HG03196 (cell line): ENCODE results near the gene PDE4D.
"Not testable (repeated sequence)": the region's sequence is repeated elsewhere in the genome, so short reads cannot be mapped to it uniquely, and the experiment has no call there.

Experiments
- ATAC-seq: cut with Tn5 transposase; IDR thresholded peaks from one replicate; pipeline ENCODE4 v1.9.1; 2021; ENCODE audit not compliant: unreplicated experiment

Gene PDE4D

DNA sequence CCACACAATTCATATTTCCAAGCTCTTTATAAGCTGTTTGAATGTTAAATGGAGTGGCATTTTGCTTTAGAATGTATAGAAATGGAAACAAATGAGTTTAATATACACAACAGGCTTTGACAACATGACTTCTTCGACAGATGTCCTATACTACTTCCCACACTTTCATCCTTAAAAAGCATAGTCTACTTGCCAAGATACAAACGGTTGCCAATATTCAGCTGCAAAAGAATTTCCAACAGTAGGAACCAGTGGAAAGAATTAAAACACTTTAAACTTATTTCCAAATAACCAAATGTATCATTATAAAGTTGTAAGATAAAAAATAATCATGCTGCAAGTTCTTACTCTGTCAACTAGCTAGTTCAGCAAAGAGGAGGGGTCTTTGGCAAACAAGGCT is 456.4 kb downstream of the PDE4D start:
- no peak for ATAC-seq

DNA sequence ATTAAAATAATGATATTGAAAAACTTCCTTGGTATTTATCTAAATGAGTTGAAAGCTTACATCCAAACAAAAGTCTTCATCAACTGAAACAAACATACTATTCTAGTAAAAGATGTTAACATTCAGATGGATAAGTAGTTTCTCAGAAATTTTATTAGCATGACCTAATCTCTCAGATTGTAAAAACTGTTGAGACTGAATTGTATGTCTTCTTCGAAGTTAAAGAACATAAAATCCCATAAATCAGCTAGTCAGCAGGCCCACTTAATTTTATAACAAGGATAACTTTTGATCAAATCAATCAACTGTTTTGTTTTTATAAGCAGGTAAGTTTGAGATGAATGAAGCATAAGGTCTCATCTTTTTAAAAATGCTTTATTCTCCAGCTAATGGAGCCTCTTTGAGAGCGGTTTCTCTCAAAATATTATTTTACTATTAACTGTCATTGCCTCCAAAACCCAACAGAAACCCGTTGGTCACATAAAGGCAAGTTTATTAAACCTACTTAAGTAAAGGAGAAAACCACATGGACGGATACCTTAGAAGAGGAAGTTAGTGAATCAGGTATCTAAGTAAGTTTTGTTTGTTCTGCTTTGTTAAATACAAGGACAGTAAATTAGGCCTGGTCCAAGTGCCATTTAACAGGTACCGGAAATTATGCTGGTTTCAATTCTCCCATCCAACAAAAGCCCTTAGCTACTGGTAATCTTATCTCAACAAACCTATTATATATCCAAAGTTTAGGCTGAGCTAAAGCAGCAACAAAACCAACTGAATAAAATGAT is 457.0 kb downstream of the PDE4D start:
- ATAC-seq: no peak

DNA sequence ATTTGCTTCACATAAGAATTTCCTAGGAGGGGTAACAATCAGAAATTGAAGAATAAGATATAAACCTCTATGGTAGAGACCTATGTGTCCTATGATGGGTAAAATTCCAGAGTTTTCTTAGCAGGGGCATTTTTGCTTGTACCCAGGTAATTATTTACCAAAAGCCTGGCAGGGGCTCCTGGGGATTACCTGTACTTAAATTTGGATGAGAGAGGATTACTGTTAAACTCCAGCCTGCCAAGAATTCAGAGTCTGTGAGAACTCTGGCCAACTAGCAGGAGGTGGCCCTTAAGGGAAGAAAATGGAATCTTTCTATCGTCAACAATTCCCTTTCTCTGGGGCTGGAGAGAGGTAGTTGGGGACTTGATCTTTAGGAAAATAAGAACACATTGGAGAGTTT is 460.4 kb downstream of the PDE4D start:
- ATAC-seq: no peak

DNA sequence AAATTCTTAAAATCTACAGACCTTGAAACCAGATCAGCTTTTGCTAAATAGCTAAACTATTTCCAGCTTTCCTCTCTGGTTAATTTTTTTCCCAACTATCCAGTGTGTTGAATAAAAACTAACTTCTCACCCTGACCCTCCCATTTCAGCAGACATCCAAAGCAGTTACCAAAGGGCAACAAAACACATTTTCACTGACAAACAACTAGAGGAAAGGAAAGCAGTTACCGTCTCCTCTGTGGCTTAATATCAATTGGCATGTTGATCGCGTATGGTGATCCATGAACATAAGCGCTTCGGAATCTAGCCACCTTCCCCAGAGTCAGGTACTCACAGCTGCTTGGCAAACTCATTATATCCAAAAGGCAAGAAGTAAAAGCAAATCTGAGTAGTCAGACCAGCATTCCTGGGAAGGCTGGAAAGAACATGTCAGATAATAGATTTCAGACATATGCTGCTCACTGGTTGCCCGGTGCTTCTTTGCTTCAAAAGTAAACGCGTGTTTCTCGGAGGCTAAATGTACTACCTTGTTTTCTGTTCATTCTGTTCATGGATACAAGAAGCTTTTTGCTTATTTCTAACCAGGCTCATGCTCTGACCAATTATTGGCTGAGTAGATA is 463.4 kb downstream of the PDE4D start:
- no peak for ATAC-seq

DNA sequence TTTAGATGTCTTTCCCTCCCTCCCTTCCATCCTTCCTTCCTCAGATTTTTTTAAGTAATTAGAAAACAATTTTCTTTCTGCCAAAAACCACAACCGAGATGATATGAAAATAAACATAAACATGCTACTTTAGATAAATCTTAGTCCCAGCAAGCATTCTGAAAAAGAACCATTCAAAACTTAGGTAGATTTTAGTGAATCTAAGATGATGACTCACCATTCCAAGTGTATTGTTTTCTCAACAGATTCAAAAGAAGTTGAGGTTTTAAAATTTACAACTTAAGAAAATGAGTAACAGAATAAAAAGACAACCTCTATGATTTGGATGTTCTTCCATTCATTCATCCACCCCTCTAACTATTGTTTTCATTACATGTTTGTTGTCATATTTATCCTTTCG is 465.1 kb downstream of the PDE4D start:
- no peak for ATAC-seq

DNA sequence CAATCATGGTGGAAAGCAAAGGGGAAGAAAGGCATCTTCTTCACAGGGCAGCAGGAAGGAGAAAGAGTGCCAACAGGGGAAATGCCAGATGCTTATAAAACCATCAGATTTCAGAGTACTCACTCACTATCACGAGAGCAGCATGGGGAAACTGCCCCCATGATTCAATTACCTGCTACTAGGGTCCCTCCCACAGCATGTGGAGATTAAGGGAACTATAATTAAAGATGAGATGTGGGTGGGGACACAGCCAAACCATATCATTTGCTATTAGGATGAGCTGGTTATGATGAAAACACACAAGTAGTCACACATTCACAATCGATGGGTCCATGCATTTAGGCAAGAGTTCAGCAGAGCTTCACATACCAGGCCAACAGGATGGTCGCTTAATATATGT is 469.0 kb downstream of the PDE4D start:
- ATAC-seq: no peak

DNA sequence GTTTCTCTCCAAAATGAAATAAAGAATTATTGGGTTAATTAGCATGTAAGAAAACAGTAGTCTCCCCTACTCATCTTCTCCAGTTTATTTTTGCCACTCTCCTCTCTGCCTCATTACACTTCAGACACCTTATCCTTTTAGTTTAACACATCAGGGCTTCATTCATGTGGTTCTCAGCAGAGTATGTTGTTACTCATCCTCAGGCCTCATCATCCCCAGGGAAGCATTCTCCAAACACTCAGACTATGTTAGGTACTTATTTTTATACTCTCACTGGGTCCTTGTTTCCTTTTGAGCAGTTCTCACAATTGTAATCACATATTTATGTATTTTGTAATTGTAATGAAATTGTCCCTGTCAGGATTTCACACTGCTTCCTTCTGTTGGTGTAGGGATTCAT is 470.5 kb downstream of the PDE4D start:
- ATAC-seq: no peak

DNA sequence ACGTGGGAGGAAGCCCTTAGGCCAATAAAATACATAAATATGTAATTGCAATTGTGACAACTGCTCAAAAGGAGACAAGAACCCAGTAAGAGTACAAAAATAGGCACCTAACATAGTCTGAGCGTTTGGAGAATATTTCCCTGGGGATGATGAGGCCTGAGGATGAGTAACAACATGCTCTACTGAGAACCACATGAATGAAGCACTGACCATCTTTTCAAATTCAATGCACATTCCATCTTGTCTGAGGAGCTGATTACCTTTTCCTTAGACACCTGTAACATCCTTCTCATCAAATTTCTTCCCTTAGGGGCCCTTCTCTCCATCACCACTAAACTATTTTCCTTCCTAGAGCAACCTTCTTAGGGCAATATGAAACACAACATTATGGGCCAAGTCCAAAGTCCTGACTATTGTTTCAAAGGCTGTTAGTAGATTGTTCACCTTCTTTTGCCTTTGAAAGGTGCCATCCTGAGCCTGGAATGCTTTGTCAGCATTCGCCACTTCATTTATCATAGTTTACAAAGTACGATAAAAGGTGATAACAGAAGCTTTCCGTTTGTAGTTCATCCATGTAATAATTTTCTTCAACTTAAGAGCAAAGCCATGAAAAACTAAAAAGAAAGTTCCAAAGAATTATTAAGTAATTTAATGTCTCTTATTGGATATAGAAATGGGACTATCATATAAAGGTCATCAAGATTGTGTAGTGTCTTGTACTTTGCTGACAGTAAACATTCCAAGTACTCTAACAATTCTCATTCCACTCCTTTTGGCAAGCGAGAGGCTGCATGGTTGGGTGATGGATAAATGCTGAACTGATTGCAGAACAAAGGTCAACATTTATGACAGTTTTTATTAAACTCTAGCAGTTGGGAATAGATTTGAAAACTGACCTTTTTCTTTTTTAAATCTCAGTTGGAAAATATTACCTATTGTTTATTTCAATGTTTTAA is 471.3 kb downstream of the PDE4D start:
- ATAC-seq: no peak

DNA sequence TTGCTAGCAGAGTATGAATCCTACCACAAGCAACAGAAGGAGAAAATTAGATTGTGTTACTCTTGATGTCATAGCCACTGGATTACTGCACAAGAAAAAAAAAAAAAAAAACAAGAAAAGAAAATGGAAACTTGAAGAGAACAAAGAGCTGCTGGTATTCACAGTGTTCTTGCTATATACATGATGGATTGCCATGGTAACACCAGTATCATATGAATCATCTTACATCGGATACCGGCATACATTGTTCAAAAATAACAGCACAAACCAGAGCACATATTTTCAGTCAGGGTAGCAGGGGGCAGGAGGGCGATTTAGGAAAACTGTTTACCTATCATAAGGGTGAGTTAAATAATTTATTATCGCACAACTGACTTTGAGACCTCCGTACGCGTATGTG is 472.9 kb downstream of the PDE4D start:
- no peak for ATAC-seq

DNA sequence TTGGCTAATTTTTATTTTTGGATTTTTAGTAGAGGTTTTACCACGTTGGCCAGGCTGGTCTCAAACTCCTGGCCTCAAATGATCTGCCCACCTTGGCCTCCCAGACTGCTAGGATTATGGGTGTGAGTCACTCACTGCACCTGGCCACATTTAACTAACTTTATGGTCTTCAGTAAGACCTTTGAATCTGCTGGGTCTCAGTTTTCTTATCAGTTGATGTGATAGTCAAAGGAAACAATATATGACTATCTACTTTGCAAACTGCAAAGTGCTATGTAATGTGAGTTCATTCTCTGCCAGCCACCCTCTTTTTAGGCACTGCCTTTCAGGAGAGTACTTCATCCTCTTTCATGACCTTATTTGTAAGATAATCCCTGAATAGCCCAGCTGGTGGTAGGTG is 474.7 kb downstream of the PDE4D start:
- ATAC-seq: no peak

DNA sequence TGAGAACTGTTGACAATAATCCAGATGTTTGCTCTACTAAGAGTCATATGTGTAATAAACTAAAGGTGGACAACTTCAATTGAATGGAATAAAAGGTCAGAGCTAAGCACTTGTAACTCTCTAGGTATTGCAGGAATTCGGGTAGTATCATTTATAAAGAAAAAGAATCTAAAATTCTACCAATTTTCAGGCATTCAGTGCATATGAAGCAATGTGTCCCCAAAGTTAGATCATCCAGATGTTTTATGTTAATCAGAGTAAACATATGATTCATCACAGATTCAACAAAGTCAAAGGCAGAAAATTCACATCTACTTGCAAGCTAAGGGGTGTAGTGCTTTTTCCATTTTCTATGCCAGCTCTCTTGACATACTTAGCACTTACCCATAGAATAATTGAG is 477.1 kb downstream of the PDE4D start:
- ATAC-seq: no peak

DNA sequence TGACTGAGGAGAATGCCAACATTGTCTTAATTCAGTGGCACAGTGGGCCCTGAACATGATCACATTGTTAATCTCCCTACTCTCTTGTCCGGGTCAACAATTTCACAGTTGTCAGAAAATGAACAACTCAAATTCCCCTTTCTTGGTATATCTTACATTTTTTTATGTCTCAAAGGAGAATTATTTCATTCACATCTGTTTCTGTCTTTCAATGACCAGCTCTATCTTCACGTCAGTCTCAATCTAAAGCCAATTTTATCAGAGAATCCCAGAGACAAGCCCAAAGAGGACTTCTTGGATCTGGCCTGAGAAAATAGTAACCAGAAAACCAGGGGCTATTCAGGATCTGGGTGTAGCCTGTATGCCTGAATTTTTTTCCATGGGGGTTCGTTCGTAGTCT is 477.5 kb downstream of the PDE4D start:
- no peak for ATAC-seq

DNA sequence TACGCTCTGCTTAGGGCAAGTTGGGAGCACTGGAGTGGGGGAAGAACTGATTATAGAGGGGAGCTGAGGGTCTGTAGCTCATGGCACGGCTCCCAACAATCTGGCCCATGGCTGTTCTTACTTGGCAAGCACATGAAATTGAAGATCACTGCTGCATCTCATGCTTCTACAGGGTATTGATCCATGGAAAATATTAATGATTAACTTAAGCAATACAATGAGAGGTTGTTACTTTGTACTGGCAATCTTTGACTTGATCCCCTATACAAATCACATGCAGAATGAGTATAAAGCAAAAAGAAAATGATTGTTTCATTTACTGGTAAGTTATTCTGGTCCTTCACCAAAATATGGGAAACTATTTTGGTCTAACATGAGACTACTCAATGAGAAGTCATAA is 481.1 kb downstream of the PDE4D start:
- ATAC-seq: no peak

DNA sequence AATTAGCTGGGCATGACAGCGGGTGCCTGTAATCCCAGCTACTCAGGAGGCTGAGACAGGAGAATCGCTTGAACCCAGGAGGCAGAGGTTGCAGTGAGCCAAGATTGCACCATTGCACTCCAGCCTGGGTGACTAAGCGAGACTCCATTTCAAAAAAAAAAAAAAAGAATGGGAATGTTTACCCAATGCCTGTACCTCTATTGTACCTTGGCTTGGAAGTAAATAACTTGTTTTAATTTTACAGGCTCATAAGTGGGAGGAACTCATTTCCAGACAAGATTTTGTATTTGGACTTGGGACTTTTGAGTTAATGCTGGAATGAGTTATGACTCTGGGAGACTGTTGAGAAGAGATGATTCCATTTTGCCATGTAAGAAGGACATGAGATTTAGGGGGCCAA is 484.5 kb downstream of the PDE4D start:
- ATAC-seq: not testable (repeated sequence)

DNA sequence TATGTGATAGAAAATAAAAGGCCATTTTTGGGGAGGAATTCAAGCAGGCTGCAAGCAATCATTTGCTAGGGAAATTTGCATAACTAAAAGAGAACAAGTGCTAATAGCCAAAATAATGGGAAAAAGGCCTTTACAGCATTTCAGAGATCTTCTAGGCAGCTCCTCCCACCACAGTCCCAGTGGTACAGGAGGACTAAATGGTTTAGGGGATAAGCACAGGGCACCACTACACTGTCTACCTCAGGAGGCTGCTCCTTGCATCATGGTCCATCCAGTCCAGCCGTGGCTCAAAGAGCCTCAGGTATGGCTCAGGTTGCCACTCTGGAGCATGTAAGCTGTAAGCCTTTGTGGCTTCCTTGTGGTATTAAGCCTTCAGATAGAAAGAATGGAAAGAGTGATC is 485.6 kb downstream of the PDE4D start:
- ATAC-seq: no peak

DNA sequence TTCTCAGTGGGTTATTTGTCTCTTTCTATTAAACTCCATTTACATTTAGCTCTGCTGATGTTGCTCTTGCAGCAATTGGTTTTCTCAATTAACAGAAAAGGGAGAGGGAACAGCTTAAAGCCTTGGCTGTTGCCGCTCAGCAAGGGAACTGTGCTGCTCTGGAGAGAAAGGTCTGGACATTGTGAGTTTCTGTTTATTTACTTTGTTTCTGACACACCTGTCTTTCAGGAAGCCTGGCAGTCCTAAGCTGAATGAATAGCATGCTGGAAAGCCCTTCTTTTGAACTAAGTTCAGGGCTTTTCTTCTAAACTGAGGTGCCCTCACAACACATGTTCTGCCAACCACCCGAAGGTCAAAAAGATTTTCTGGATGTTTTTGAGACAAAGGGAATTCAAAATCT is 491.9 kb downstream of the PDE4D start:
- ATAC-seq: no peak

DNA sequence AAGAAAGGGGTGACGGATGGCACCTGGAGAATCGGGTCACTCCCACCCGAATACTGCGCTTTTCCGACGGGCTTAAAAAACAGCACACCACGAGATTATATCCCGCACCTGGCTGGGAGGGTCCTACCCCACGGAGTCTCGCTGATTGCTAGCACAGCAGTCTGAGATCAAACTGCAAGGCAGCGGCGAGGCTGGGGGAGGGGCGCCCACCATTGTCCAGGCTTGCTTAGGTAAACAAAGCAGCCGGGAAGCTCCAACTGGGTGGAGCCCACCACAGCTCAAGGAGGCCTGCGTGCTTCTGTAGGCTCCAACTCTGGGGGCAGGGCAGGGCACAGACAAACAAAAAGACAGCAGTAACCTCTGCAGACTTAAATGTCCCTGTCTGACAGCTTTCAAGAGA is 498.6 kb downstream of the PDE4D start:
- ATAC-seq: not testable (repeated sequence)

DNA sequence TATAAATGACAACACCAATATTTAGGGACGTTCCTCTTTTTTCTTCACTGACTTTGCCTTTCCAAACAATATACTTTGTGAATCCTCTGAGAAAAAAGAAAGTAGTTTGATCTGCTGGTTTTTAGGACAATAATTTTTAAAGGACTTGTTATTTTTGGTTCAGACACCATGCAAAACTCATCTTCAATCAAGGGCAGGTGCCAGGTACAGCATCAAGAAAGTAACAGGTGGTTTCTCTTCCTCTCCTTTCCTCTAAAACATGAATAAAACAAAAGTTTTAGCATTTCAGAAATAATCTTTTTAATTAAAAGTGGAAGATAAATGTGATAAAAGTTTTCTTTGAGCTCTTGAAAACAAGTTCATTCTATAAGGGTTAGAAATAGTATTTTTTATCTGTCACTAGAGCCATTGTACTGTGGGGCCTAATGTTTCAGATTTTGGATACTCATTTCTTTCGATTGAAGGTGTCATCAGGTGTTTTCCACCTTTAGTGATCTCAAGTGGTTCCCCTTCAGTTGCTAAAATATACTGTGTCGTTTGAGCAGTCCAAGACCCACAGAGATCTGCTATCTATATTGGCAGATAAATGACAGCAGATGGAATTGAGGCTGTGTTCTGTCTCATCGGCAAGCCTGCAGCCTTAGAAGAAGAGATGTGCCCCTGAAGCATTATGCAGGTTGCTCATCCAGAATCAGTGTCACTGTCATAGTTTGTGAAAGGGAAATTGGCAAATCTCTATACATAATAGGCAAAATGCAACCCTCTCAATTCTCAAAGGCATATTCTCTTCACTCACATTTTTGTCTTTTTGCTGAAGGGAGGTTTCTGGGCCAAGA is 499.7 kb downstream of the PDE4D start:
- ATAC-seq: no peak

DNA sequence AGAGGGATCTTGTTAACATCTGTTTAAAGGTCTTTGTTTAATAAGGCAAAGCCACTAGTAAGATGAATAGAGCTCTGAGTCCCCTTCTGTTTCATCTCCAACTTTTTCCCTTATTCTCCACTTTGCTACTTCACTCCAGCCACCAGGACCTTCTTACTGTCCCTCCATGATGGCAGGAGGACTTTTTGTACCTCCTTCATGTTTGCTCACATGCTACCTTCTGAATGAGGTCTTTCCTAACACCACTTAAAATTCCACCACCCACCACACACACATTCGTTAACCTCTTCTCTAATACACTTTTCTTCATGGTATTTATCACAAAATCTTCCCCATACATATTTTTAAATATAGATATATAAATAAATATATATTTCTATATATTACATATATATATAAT is 501.9 kb downstream of the PDE4D start:
- no peak for ATAC-seq

DNA sequence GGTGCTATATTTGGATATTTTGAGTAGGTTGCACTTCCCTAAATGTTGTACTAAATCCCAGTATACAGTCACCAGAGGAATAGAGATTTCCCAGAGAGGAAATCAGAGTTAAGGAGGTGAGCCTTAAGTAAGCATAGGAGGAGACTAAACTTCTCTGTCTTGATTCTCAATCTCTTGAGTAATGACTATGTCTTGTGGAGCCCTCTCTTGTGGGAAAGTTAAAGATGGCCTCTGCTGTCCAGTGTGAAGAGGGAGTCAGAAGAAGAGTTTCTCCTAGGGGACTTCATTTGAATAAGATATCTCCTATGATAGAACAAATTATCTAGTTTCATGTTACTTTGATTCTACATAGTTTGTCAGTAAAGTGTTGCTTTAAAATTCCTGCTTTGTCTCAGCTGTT is 502.5 kb downstream of the PDE4D start:
- ATAC-seq: no peak

DNA sequence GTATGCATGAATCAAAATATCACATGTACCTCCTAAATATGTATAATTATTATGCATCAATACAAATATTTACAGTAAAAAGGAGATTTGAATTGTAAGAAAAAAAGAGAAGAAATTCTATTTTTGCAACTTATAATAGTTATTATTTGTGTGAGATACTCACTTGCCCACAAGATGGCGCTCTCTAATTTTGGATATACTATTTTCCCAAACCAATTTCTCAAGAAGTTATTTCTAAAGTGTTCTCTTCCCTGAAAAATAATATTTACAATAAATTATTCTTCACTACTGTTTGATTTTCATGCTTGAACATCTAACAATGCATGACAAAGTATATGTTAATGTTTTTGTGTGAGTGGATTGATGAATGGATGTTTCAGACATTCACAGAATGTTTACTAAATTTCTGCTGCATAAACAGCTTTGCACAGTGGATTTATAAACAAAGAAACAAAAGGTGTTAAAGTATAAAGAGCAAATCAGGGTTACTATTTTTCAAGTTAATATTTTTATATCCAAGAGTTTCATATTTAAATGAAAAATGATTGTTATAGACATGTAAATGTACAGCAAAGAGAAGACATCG is 503.4 kb downstream of the PDE4D start:
- ATAC-seq: no peak
